Coronary artery (tissue), 2 donors: ENCODE data around the gene DOCK10.

ENCODE experiments used
- DNase-seq: peaks from one replicate; pipeline ENCODE4 v3.0.0-alpha.2; 2017; ENCODE audit warnings: low spot score
- H3K27ac ChIP-seq, 2 donors: fragments of 200-600 bp; sonication (generic); one replicate each; pipeline ENCODE4 v1.5.1; 2016 to 2019
- H3K4me3 ChIP-seq: fragments of 200-600 bp; sonication (generic); 2 replicates; pipeline ENCODE4 v1.5.1; 2016; ENCODE audit warnings: mild to moderate bottlenecking, moderate library complexity
- CTCF ChIP-seq: fragments of 200-600 bp; sonication (generic); IDR thresholded peaks from one replicate; pipeline ENCODE4 v1.5.1; 2019; ENCODE audit warnings: antibody characterized with exemption

Gene DOCK10

GRCh38 chr2:224843141-224843540 lies 199.1 kb downstream of the DOCK10 start:
- DNase-seq: no peak
- TF ChIP-seq CTCF: no peak
- no peak overlapping the region for H3K4me3 ChIP-seq
- H3K27ac ChIP-seq: no peak overlapping the region

- Histone ChIP-seq H3K27ac (no peak overlapping the region), H3K4me3 (no peak overlapping the region)
- no peak for DNase-seq
- no peak for TF ChIP-seq CTCF
Observed at GRCh38 chr2:224841910-224842309, 200.4 kb downstream of the DOCK10 start.

- no peak for DNase-seq
- Histone ChIP-seq H3K4me3 (no peak overlapping the region), H3K27ac (no peak overlapping the region)
- no peak for TF ChIP-seq CTCF
Observed at GRCh38 chr2:224838335-224838734, 203.9 kb downstream of the DOCK10 start.

GRCh38 chr2:224837558-224837957 lies 204.7 kb downstream of the DOCK10 start:
- DNase-seq: no peak
- no peak for TF ChIP-seq CTCF
- H3K27ac ChIP-seq: no peak overlapping the region

GRCh38 chr2:224837066-224837465 lies 205.2 kb downstream of the DOCK10 start:
- Histone ChIP-seq H3K27ac (no peak overlapping the region), H3K4me3 (no peak overlapping the region)
- no peak for DNase-seq
- TF ChIP-seq CTCF: no peak

More at GRCh38 chr2:224837558-224837957, 204.7 kb downstream of the DOCK10 start:
- no peak overlapping the region for H3K4me3 ChIP-seq

GRCh38 chr2:224836263-224836662 lies 206.0 kb downstream of the DOCK10 start:
- TF ChIP-seq CTCF: no peak
- Histone ChIP-seq H3K27ac (no peak overlapping the region), H3K4me3 (no peak overlapping the region)
- no peak for DNase-seq

- TF ChIP-seq CTCF: no peak
- no peak overlapping the region for H3K4me3 ChIP-seq
- H3K27ac ChIP-seq: no peak overlapping the region
- DNase-seq: no peak
Observed at GRCh38 chr2:224835405-224835804, 206.9 kb downstream of the DOCK10 start.
